Heart left ventricle (tissue), 16 donors: ENCODE measurements around the gene NEURL1. TPM values are rescaled to one million over a fixed set of nuclear protein-coding genes. Genes with fewer than 3 reads are reported as not detected.

Experiments used
- ATAC-seq, 4 donors: fragments of 200-7000 bp; cut with Tn5 transposase; one replicate each; pipeline ENCODE4 v1.9.1; 2020 to 2022; ENCODE audit warnings: moderate library complexity in 4 of 4, mild to moderate bottlenecking in 3 of 4, moderate number of reproducible peaks in 1 of 4
- DNase-seq, 5 donors: peaks; one replicate each; pipeline ENCODE4 v3.0.0-alpha.2; 2020
- H3K27ac ChIP-seq, 12 donors: fragments of 200-600 bp; sonication (generic) in 4 of 12; one replicate each; pipeline versions ENCODE4 v1.5.0 to v1.8.0; 2016 to 2022; ENCODE audit warnings: mild to moderate bottlenecking in 2 of 12
- H3K27me3 ChIP-seq, 9 donors: fragments of 200-600 bp; sonication (generic) in 2 of 9; one replicate each; pipeline versions ENCODE4 v1.5.1 to v1.8.0; 2016 to 2022; ENCODE audit warnings: mild to moderate bottlenecking in 3 of 9
- H3K36me3 ChIP-seq, 9 donors: fragments of 200-600 bp; sonication (generic) in 2 of 9; one replicate each; pipeline versions ENCODE4 v1.5.0 to v1.8.0; 2018 to 2022; ENCODE audit warnings: mild to moderate bottlenecking in 2 of 9
- H3K4me1 ChIP-seq, 12 donors: fragments of 200-600 bp; sonication (generic) in 4 of 12; one replicate each; pipeline versions ENCODE4 v1.5.0 to v1.8.0; 2016 to 2022; ENCODE audit warnings: mild to moderate bottlenecking in 3 of 12
- H3K4me3 ChIP-seq, 12 donors: fragments of 200-600 bp; sonication (generic) in 4 of 12; one replicate each; pipeline versions ENCODE4 v1.5.0 to v1.8.0; 2017 to 2022; ENCODE audit warnings: mild to moderate bottlenecking in 9 of 12, moderate library complexity in 4 of 12
- H3K9me3 ChIP-seq, 12 donors: fragments of 200-600 bp; sonication (generic) in 4 of 12; one replicate each; pipeline versions ENCODE4 v1.5.0 to v1.8.0; 2016 to 2022; ENCODE audit warnings: mild to moderate bottlenecking in 1 of 12
- POLR2A ChIP-seq, 2 donors: fragments of 450-650 bp; IDR thresholded peaks; one replicate each; pipeline ENCODE4 v1.6.1; 2017; ENCODE audit warnings: antibody characterized with exemption in 2 of 2, mild to moderate bottlenecking in 2 of 2, moderate library complexity in 2 of 2
- WGBS, 4 donors: extraction: QIAGEN DNeasy Blood & Tissue Kit in 2 of 4; methylation state at CpG; one replicate each; pipeline versions ENCODE4 v1.1.5 to v1.1.7; 2013 to 2018; 5-methylcytosine and 5-hydroxymethylcytosine counted together
- intact Hi-C, 10 donors: fragments of 100-400 bp; cut with DNase I; formaldehyde crosslinking; loops; one replicate each; pipeline versions ENCODE4 v1.11.1 to v1.14.2; 2022
- polyA plus RNA-seq, 2 donors: library from polyadenylated mRNA; stranded (reverse); fragments of 200-250 nt; gene quantifications; one replicate each; pipeline ENCODE4 v1.2.3, GENCODE V29; 2013
- total RNA-seq, 9 donors: library from RNA; depleted of rRNA in 2 of 9; stranded (reverse); fragments of >200 nt in 2 of 9; fragmentation: NEBNext Ultra II Directional in 3 of 9; extraction: Animal tissue kit (Norgen Biotek cat#: 25700) in 3 of 9; gene quantifications; one replicate each; pipeline versions ENCODE4 v1.1.0 to v1.2.4, GENCODE V29; 2016 to 2023
- TF ChIP-seq, protein P1 (sequence below), 12 donors: fragments of 200-600 bp; sonication (generic) in 4 of 12; IDR thresholded peaks; one replicate each; pipeline versions ENCODE4 v1.5.0 to v1.8.0; 2018 to 2022; ENCODE audit warnings: antibody characterized with exemption in 12 of 12, mild to moderate bottlenecking in 5 of 12
- donor health status: ischemic (EF 13 %, LVEDD 7.1; RV severe dilation, severe dysfunction).
- donor health status: healthy with polysubstance abuse.
- donor health status: DM: no; HTN: yes; CAD: no.
- donor health status: DM: no; HTN: no; CAD: no.
- donor health status: ischemic (EF 25% LVEDD 6.9; RV normal size, moderate dysfunction).
- donor health status: ischemic (EF 25% LVEDD 5.7; RV mildly dilated, moderate dysfunction).
- donor health status: healthy.
- donor health status: DM: yes; HTN: yes; CAD: no.
- donor health status: ischemic (EF 35%, LVEDD 5.7; RV mildly dilated, moderate dysfunction).
- donor health status: nonischemic (EF 11% LVEDD 7.7; RV severe dilation, severe dysfunction).
- donor health status: DM: yes; HTN: yes; CAD: no.
- donor health status: PGD.
- donor health status: ischemic (EF 29% LVEDD 5.4; RV normal size, mild dysfunction).
- donor health status: nonischemic (EF 23%, LVEDD 6.1; RV moderate dilation, normal function).

The NEURL1 gene
- total and polyA plus RNA-seq, 11 donors = 0.07 to 0.64 (median 0.14) TPM; not detected in 2

GRCh38 chr10:103556383-103557007, 63.0 kb downstream of the NEURL1 start:
- peaks cover 0 to 3% (median 0%) of the 10 kb centered on the region in 12 donors for H3K9me3 ChIP-seq
- H3K36me3 ChIP-seq = no peaks in the 10 kb centered on the region
- no peak for ATAC-seq
- DNase-seq = no peak
- intact Hi-C loops = no loop called here
- no peak overlapping the region for H3K4me3 ChIP-seq
- no peak for TF ChIP-seq POLR2A (IDR thresholded peaks at IDR 0.05)
- TF ChIP-seq, protein P1, sequence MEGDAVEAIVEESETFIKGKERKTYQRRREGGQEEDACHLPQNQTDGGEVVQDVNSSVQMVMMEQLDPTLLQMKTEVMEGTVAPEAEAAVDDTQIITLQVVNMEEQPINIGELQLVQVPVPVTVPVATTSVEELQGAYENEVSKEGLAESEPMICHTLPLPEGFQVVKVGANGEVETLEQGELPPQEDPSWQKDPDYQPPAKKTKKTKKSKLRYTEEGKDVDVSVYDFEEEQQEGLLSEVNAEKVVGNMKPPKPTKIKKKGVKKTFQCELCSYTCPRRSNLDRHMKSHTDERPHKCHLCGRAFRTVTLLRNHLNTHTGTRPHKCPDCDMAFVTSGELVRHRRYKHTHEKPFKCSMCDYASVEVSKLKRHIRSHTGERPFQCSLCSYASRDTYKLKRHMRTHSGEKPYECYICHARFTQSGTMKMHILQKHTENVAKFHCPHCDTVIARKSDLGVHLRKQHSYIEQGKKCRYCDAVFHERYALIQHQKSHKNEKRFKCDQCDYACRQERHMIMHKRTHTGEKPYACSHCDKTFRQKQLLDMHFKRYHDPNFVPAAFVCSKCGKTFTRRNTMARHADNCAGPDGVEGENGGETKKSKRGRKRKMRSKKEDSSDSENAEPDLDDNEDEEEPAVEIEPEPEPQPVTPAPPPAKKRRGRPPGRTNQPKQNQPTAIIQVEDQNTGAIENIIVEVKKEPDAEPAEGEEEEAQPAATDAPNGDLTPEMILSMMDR (IDR thresholded peaks at IDR 0.05) = no peak
- H3K27me3 ChIP-seq = peaks cover 0 to 16% (median 0%) of the 10 kb centered on the region in 9 donors
- peaks cover 0 to 27% (median 7%) of the 10 kb centered on the region in 12 donors for H3K4me1 ChIP-seq
- 79 to 87% (median 86%) methylated on average over 11 to 12 of the region's 12 CpGs for WGBS, 4 donors
- H3K27ac ChIP-seq = no peak overlapping the region

GRCh38 chr10:103557455-103557854, 64.0 kb downstream of the NEURL1 start:
- WGBS, 4 donors = 96 to 98% (median 98%) methylated on average over 10 of the region's 10 CpGs
- Histone ChIP-seq H3K36me3 (no peaks in the 10 kb centered on the region), H3K9me3 (peaks cover 0 to 3% (median 0%) of the 10 kb centered on the region in 12 donors), H3K27ac (no peak overlapping the region), H3K27me3 (peaks cover 0 to 16% (median 0%) of the 10 kb centered on the region in 9 donors), H3K4me1 (peaks cover 0 to 18% (median 7%) of the 10 kb centered on the region in 12 donors), H3K4me3 (no peak overlapping the region)
- DNase-seq (no peak), ATAC-seq (no peak)
- intact Hi-C loops = no loop called here
- TF ChIP-seq, protein P1 (IDR thresholded peaks at IDR 0.05) = no peak
- TF ChIP-seq POLR2A (IDR thresholded peaks at IDR 0.05) = no peak

- Histone ChIP-seq H3K9me3 (peaks cover 0 to 3% (median 0%) of the 10 kb centered on the region in 12 donors), H3K27me3 (peaks cover 0 to 16% (median 0%) of the 10 kb centered on the region in 9 donors), H3K36me3 (no peaks in the 10 kb centered on the region), H3K27ac (no peak overlapping the region), H3K4me1 (peaks cover 0 to 18% (median 7%) of the 10 kb centered on the region in 12 donors), H3K4me3 (no peak overlapping the region)
- TF ChIP-seq, protein P1 (IDR thresholded peaks at IDR 0.05) = no peak
- no peak for TF ChIP-seq POLR2A (IDR thresholded peaks at IDR 0.05)
- intact Hi-C loops = loop anchor here in 1 of 10 donors (2.0 kb wide), 1 partner anchor 20 kb away; no protein-coding TSS in a partner anchor
- ATAC-seq (no peak), DNase-seq (no peak)
- 60 to 65% (median 62%) methylated on average over 6 to 9 of the region's 9 CpGs for WGBS, 4 donors
Measured at GRCh38 chr10:103558911-103559310, 65.4 kb downstream of the NEURL1 start.

GRCh38 chr10:103559776-103560175, 66.3 kb downstream of the NEURL1 start:
- 80 to 99% (median 87%) methylated on average over 9 of the region's 9 CpGs for WGBS, 4 donors

More at GRCh38 chr10:103559776-103560175, 66.3 kb downstream of the NEURL1 start:
- Histone ChIP-seq H3K27me3 (peaks cover 0 to 16% (median 0%) of the 10 kb centered on the region in 9 donors), H3K4me3 (no peak overlapping the region), H3K9me3 (peaks cover 0 to 3% (median 0%) of the 10 kb centered on the region in 12 donors), H3K4me1 (peaks cover 0 to 14% (median 7%) of the 10 kb centered on the region in 12 donors), H3K36me3 (no peaks in the 10 kb centered on the region), H3K27ac (no peak overlapping the region)
- ATAC-seq (no peak), DNase-seq (no peak)
- intact Hi-C loops = loop anchor here in 1 of 10 donors (2.0 kb wide), 1 partner anchor 19 kb away; no protein-coding TSS in a partner anchor
- TF ChIP-seq POLR2A (IDR thresholded peaks at IDR 0.05) = no peak
- TF ChIP-seq, protein P1 (IDR thresholded peaks at IDR 0.05) = no peak
